Suprapubic skin (tissue), 4 donors: ENCODE results near the gene CHRNA10.

Experiments used
- CTCF ChIP-seq, 2 donors: fragments of 200-600 bp in 1 of 2; fragments of 450-650 bp in 1 of 2; sonication (generic) in 1 of 2; IDR thresholded peaks; one replicate each; pipeline ENCODE4 v1.5.1; 2016 to 2019; ENCODE audit warnings: antibody characterized with exemption in 2 of 2, mild to moderate bottlenecking in 1 of 2, moderate library complexity in 1 of 2
- POLR2A ChIP-seq, 2 donors: fragments of 450-650 bp; IDR thresholded peaks; one replicate each; pipeline ENCODE4 v1.6.1; 2017; ENCODE audit warnings: antibody characterized with exemption in 2 of 2, mild to moderate bottlenecking in 2 of 2, moderate library complexity in 2 of 2
- POLR2AphosphoS5 ChIP-seq, 3 donors: sonication (generic); formaldehyde crosslinking; IDR thresholded peaks; one replicate each; pipeline ENCODE4 v1.6.1; 2017; ENCODE audit warnings: antibody characterized with exemption in 3 of 3

GRCh38 chr11:3622521-3622920 is 48.7 kb downstream of the CHRNA10 start:
- TF ChIP-seq CTCF (IDR thresholded peaks at IDR 0.05), result no peak
- no peak for TF ChIP-seq POLR2A (IDR thresholded peaks at IDR 0.05)
- no peak for TF ChIP-seq POLR2AphosphoS5 (IDR thresholded peaks at IDR 0.05)
